CD4-positive, alpha-beta T cell (primary cell): Measurements from ENCODE around the gene GALNT8. TPM values are rescaled to one million over a fixed set of nuclear protein-coding genes. Genes with fewer than 3 reads are reported as not detected.

ENCODE experiments used
- ATAC-seq: fragments of 200-7000 bp; cut with Tn5 transposase; one replicate; pipeline ENCODE4 v1.10.0; 2022; ENCODE audit warnings: mild to moderate bottlenecking; ENCODE audit not compliant: poor library complexity
- CTCF ChIA-PET: fragments of 350-600 bp; sonication (Branson Sonifier 250); formaldehyde crosslinking; loops from one replicate; lab custom pipeline; 2021; ENCODE audit warnings: antibody characterized with exemption, inconsistent platforms; lab: Charles Lee
- POLR2A ChIA-PET: fragments of 350-600 bp; sonication (Branson Sonifier 250); formaldehyde crosslinking; loops from one replicate; lab custom pipeline; 2021; ENCODE audit warnings: antibody characterized with exemption, inconsistent platforms; lab: Charles Lee
- DNase-seq, 14 experiments: peaks; one replicate each; pipeline ENCODE4 v3.0.0-alpha.2; 2013 to 2020; ENCODE audit warnings: mixed read lengths in 2 of 14
- H3K27ac ChIP-seq, 2 donors: one replicate each; pipeline versions ENCODE4 v1.5.1 to v1.7.0; 2013; ENCODE audit warnings: low read length in 2 of 2, low read depth in 1 of 2, mild to moderate bottlenecking in 1 of 2
- H3K27me3 ChIP-seq, 2 experiments: 1 replicate in 1 of 2; 2 replicates in 1 of 2; pipeline versions ENCODE4 v1.6.1 to v1.7.0; 2013; ENCODE audit warnings: low read length in 2 of 2, control low read depth in 1 of 2, mild to moderate bottlenecking in 1 of 2, moderate library complexity in 1 of 2; ENCODE audit not compliant: insufficient read depth in 2 of 2, control insufficient read depth in 1 of 2
- H3K36me3 ChIP-seq: one replicate; pipeline ENCODE4 v1.6.1; 2013; ENCODE audit warnings: low read length, control low read depth; ENCODE audit not compliant: insufficient read depth
- H3K4me1 ChIP-seq: one replicate; pipeline ENCODE4 v1.6.1; 2013; ENCODE audit warnings: low read length, control low read depth; ENCODE audit not compliant: insufficient read depth
- H3K4me3 ChIP-seq: one replicate; pipeline ENCODE4 v1.5.1; 2013; ENCODE audit warnings: mild to moderate bottlenecking, low read length, moderate library complexity
- H3K9me3 ChIP-seq, 2 experiments: 1 replicate in 1 of 2; 2 replicates in 1 of 2; pipeline versions ENCODE4 v1.6.1 to v1.7.0; 2013; ENCODE audit warnings: low read length in 2 of 2, mild to moderate bottlenecking in 2 of 2, control low read depth in 1 of 2, moderate library complexity in 1 of 2; ENCODE audit not compliant: control insufficient read depth in 1 of 2, insufficient read depth in 1 of 2
- H3K27ac Mint-ChIP-seq: one replicate; pipeline ENCODE4 v1.8.0; 2020; ENCODE audit warnings: mixed read lengths
- H3K27me3 Mint-ChIP-seq: one replicate; pipeline ENCODE4 v1.8.0; 2021; ENCODE audit warnings: mixed read lengths
- H3K36me3 Mint-ChIP-seq: one replicate; pipeline ENCODE4 v1.8.0; 2021; ENCODE audit warnings: low read depth, mixed read lengths
- H3K4me1 Mint-ChIP-seq: one replicate; pipeline ENCODE4 v1.8.0; 2021; ENCODE audit warnings: low read depth, mixed read lengths
- H3K4me3 Mint-ChIP-seq: one replicate; pipeline ENCODE4 v1.8.0; 2020; ENCODE audit warnings: mild to moderate bottlenecking, mixed read lengths
- H3K9me3 Mint-ChIP-seq: one replicate; pipeline ENCODE4 v1.8.0; 2020; ENCODE audit warnings: mixed read lengths
- intact Hi-C, 2 experiments: fragments of 100-400 bp; cut with DNase I in 1 of 2; cut with micrococcal nuclease in 1 of 2; formaldehyde crosslinking; loops; one replicate each; pipeline versions ENCODE4 v1.15.1 to v1.9.0; 2023 to 2025; cut with DNase I, micrococcal nuclease
- total RNA-seq, 174 experiments: library from RNA in 2 of 174; stranded (reverse) in 2 of 174; gene quantifications; one replicate each; pipeline ENCODE4 v1.2.3 and lab custom pipeline; 2021 to 2026
- TF ChIP-seq, protein P1 (sequence below): fragments of 200-600 bp; IDR thresholded peaks from one replicate; pipeline ENCODE4 v1.8.0; 2022; ENCODE audit warnings: antibody characterized with exemption, mild to moderate bottlenecking

The GALNT8 gene
- total RNA-seq, 2 experiments from 2014 or later: 0.44 to 0.56 TPM

DNA sequence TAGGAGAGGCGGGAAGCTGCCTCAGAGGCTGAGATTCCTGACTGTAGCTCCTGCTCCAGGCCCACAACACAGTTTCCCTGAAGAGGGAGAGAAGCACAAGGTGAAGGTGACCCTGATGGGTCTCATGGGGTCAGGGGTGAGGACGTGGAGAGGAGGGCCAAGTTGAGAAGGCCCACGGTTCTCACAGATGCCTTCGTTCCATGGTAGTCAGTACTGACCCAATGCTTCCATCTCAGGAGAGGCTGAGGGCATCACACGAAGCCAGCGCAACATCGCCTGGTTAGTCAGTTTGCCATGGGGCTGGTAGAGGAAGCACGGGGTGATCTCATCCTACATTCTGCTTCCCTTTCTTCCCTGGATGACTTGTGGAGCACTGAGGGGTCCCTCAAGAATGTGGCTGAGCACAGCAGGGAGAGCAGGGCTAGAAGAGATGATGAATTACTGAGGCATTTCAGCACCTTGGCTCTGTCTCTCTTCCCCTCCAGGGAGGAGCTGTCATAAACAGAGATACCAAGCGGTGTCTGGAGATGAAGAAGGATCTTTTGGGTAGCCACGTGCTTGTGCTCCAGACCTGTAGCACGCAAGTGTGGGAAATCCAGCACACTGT lies 51.9 kb downstream of the GALNT8 start:
- DNase-seq: no peak
- Histone ChIP-seq H3K4me3 (no peak overlapping the region), H3K27me3 (no peaks in the 10 kb centered on the region), H3K27ac (no peak overlapping the region), H3K4me1 (no peaks in the 10 kb centered on the region), H3K36me3 (no peaks in the 10 kb centered on the region), H3K9me3 (no peaks in the 10 kb centered on the region)
- H3K4me1 Mint-ChIP-seq: no peaks in the 10 kb centered on the region
- CTCF ChIA-PET: no interaction called here
- peaks cover 15% of the 10 kb centered on the region for H3K27me3 Mint-ChIP-seq
- H3K36me3 Mint-ChIP-seq: no peaks in the 10 kb centered on the region
- no peak for ATAC-seq
- no peak overlapping the region for H3K4me3 Mint-ChIP-seq
- no peaks in the 10 kb centered on the region for H3K9me3 Mint-ChIP-seq
- intact Hi-C loops: no loop called here
- POLR2A ChIA-PET: no interaction called here
- no peak overlapping the region for H3K27ac Mint-ChIP-seq
- TF ChIP-seq, protein P1, sequence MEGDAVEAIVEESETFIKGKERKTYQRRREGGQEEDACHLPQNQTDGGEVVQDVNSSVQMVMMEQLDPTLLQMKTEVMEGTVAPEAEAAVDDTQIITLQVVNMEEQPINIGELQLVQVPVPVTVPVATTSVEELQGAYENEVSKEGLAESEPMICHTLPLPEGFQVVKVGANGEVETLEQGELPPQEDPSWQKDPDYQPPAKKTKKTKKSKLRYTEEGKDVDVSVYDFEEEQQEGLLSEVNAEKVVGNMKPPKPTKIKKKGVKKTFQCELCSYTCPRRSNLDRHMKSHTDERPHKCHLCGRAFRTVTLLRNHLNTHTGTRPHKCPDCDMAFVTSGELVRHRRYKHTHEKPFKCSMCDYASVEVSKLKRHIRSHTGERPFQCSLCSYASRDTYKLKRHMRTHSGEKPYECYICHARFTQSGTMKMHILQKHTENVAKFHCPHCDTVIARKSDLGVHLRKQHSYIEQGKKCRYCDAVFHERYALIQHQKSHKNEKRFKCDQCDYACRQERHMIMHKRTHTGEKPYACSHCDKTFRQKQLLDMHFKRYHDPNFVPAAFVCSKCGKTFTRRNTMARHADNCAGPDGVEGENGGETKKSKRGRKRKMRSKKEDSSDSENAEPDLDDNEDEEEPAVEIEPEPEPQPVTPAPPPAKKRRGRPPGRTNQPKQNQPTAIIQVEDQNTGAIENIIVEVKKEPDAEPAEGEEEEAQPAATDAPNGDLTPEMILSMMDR: no peak

DNA sequence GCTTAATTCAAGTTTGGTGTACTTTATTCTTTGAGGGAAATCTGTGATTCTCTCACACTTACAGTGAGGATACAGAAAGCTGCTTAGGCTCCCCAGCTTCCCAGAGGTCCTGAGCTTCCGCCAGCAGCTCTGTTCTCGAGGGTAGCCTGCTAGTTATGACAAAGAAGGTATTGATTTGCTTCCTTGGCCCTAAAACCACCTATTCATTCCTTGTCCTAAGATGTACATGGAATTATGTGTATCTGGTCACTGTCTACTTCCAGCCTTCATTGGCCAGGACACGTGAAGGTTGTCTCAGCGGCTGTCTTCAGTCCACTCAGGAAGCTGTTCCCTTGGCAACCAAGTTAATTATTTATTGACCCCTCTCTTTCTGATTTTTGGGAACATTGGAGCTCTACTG lies 55.7 kb downstream of the GALNT8 start:
- ATAC-seq (no peak), DNase-seq (no peak)
- intact Hi-C loops: no loop called here
- Mint-ChIP-seq H3K36me3 (no peaks in the 10 kb centered on the region), H3K27me3 (peaks cover 19% of the 10 kb centered on the region), H3K9me3 (no peaks in the 10 kb centered on the region), H3K4me1 (no peaks in the 10 kb centered on the region), H3K4me3 (no peak overlapping the region), H3K27ac (no peak overlapping the region)
- no peaks in the 10 kb centered on the region for H3K4me1 ChIP-seq
- TF ChIP-seq, protein P1: no peak
- H3K36me3 ChIP-seq: no peaks in the 10 kb centered on the region
- ChIA-PET POLR2A (no interaction called here), CTCF (no interaction called here)
- H3K9me3 ChIP-seq: no peaks in the 10 kb centered on the region
- H3K27ac ChIP-seq: no peak overlapping the region
- no peak overlapping the region for H3K4me3 ChIP-seq
- H3K27me3 ChIP-seq: no peaks in the 10 kb centered on the region

DNA sequence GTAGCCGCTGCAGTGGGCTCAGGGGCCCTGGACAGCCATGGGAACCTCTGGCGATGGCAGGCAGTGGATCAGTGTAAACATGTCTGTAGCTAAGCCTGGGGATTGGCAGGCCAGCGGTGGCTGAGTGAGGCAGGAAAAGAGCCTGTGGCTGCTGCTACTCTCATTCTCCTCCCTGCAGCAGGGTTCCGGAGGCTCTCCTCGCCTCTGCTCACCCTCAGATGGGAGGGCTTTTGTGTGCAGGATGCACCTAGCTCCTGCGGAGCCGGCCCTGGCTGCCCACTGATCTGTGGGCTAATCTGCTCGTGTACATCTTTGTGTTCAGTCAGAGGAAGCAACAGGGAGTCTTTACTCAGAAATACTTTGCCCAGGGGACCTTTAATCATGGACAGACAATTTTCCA lies 59.5 kb downstream of the GALNT8 start:
- POLR2A ChIA-PET: no interaction called here
- TF ChIP-seq, protein P1: no peak
- Histone ChIP-seq H3K4me3 (no peak overlapping the region), H3K4me1 (no peaks in the 10 kb centered on the region), H3K27me3 (no peaks in the 10 kb centered on the region), H3K9me3 (no peaks in the 10 kb centered on the region), H3K36me3 (no peaks in the 10 kb centered on the region), H3K27ac (no peak overlapping the region)
- Mint-ChIP-seq H3K4me3 (no peak overlapping the region), H3K4me1 (no peaks in the 10 kb centered on the region), H3K36me3 (no peaks in the 10 kb centered on the region), H3K27ac (no peak overlapping the region), H3K27me3 (peaks cover 29% of the 10 kb centered on the region), H3K9me3 (no peaks in the 10 kb centered on the region)
- intact Hi-C loops: no loop called here
- DNase-seq (no peak), ATAC-seq (no peak)
- CTCF ChIA-PET: no interaction called here
